ENCODE data around the gene PKD2. TPM values are rescaled to one million over a fixed set of nuclear protein-coding genes. Genes with fewer than 3 reads are reported as not detected.
A peak's percentile ranks its signal among the peaks of the same experiment; 100 is the strongest.
"Not testable (repeated sequence)": the region's sequence is repeated elsewhere in the genome, so short reads cannot be mapped to it uniquely, and the experiment has no call there.

Gene PKD2
- total RNA-seq, 2 donors from 2014 or later, result 254 to 259 TPM

GRCh38 chr4:87986508-87986907, 20.9 kb upstream of the PKD2 start:
- TF ChIP-seq, protein P1, sequence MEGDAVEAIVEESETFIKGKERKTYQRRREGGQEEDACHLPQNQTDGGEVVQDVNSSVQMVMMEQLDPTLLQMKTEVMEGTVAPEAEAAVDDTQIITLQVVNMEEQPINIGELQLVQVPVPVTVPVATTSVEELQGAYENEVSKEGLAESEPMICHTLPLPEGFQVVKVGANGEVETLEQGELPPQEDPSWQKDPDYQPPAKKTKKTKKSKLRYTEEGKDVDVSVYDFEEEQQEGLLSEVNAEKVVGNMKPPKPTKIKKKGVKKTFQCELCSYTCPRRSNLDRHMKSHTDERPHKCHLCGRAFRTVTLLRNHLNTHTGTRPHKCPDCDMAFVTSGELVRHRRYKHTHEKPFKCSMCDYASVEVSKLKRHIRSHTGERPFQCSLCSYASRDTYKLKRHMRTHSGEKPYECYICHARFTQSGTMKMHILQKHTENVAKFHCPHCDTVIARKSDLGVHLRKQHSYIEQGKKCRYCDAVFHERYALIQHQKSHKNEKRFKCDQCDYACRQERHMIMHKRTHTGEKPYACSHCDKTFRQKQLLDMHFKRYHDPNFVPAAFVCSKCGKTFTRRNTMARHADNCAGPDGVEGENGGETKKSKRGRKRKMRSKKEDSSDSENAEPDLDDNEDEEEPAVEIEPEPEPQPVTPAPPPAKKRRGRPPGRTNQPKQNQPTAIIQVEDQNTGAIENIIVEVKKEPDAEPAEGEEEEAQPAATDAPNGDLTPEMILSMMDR (IDR thresholded peaks at IDR 0.05), result no peak
- Histone ChIP-seq H3K4me3 (no peak overlapping the region), H3K4me1 (ENCODE audit: control insufficient read depth in 1 of 2, low read depth in 2 of 2) (no peaks in the 10 kb centered on the region), H3K36me3 (no peaks in the 10 kb centered on the region), H3K9me3 (no peaks in the 10 kb centered on the region), H3K27me3 (replicated peaks; ENCODE audit: insufficient read depth) (no peaks in the 10 kb centered on the region), H3K27ac (no peak overlapping the region)
- no peak for DNase-seq (ENCODE audit: low spot score)
- ATAC-seq (ENCODE audit: insufficient number of reproducible peaks, low FRiP score, low read depth), result no peak

DNA sequence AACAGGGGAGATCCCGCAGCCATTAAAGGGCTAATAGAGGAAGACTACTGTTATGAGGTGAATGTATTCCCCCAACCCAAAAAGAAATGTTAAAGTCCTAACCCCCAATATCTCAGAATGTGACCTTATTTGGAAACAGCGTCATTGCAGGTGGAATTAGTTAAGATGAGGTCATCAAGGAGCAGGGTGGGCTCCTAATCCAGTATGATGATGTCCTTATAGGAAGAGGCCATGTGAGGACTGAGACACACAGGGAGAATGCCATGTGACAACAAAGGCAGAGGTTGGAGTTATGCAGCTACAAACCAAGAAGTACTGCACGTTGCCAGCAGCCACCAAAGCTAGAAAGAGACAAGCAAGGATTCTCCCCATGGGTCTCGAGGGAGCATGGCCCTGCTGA, 17.7 kb upstream of the PKD2 start:
- Histone ChIP-seq H3K9me3 (no peaks in the 10 kb centered on the region), H3K27ac (no peak overlapping the region), H3K4me3 (no peak overlapping the region), H3K4me1 (ENCODE audit: control insufficient read depth in 1 of 2, low read depth in 2 of 2) (no peaks in the 10 kb centered on the region), H3K36me3 (no peaks in the 10 kb centered on the region), H3K27me3 (replicated peaks; ENCODE audit: insufficient read depth) (no peaks in the 10 kb centered on the region)
- ATAC-seq (ENCODE audit: insufficient number of reproducible peaks, low FRiP score, low read depth) (no peak), DNase-seq (ENCODE audit: low spot score) (no peak)
- TF ChIP-seq, protein P1 (IDR thresholded peaks at IDR 0.05), result no peak

GRCh38 chr4:87995435-87995834, 12.0 kb upstream of the PKD2 start:
- Histone ChIP-seq H3K27ac (no peak overlapping the region), H3K27me3 (replicated peaks; ENCODE audit: insufficient read depth) (no peaks in the 10 kb centered on the region), H3K9me3 (no peaks in the 10 kb centered on the region), H3K4me1 (ENCODE audit: control insufficient read depth in 1 of 2, low read depth in 2 of 2) (no peaks in the 10 kb centered on the region), H3K4me3 (no peak overlapping the region), H3K36me3 (no peaks in the 10 kb centered on the region)
- no peak for DNase-seq (ENCODE audit: low spot score)
- ATAC-seq (ENCODE audit: insufficient number of reproducible peaks, low FRiP score, low read depth), result no peak
- TF ChIP-seq, protein P1 (IDR thresholded peaks at IDR 0.05), result no peak

DNA sequence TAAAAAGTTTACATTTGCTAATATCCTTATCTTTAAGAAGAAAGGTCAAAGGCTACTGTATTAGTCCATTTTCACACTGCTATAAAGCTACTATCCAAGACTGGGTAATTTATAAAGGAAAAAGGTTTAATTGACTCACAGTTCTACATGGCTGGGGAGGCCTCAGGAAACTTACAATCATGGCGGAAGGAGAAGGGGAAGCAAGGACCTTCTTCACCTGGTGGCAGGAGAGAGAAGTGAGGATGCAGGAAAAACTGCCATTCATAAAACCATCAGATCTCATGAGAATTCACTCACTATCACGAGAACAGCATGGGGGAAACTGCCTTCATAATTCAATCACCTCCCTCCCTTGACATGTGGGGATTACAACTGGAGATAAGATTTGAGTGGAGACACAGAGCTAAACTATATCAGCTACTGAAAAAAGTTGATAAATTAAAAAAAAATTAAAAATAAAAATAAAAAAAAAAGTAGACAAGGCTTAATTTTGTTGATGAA, 8.2 kb upstream of the PKD2 start:
- H3K4me1 ChIP-seq (ENCODE audit: control insufficient read depth in 1 of 2, low read depth in 2 of 2), result peaks cover 11 to 31% of the 10 kb centered on the region in 2 donors
- not testable (repeated sequence) for H3K36me3 ChIP-seq; DNase-seq (ENCODE audit: low spot score); H3K4me3 ChIP-seq; ATAC-seq (ENCODE audit: insufficient number of reproducible peaks, low FRiP score, low read depth); H3K27ac ChIP-seq; H3K27me3 ChIP-seq (replicated peaks; ENCODE audit: insufficient read depth); H3K9me3 ChIP-seq

DNA sequence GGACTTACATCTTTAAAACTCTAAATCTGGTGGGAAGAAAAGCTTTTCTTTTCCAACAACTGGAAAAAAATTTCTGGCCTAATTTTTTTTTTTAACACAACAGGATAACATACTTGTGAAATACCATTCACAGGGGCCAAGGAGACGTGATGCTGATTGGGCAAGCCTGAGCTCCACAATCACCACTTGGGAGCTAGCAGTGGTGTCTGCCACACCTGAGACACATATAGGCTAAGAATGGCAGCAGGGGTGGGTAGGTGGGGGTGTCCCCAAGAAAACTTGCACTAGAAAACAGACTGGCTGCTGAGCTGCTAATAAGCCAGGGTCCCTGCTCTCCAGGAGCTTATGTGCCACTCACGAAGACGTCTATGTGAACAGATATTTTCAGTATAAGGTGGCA, 5.6 kb upstream of the PKD2 start:
- Histone ChIP-seq H3K4me1 (ENCODE audit: control insufficient read depth in 1 of 2, low read depth in 2 of 2) (peaks cover 11 to 57% of the 10 kb centered on the region in 2 donors), H3K4me3 (peak overlapping the region; percentile 20), H3K27ac (peak overlapping the region; percentile 64 to 84), H3K9me3 (no peaks in the 10 kb centered on the region), H3K36me3 (no peaks in the 10 kb centered on the region), H3K27me3 (replicated peaks; ENCODE audit: insufficient read depth) (no peaks in the 10 kb centered on the region)
- DNase-seq (ENCODE audit: low spot score), result no peak
- TF ChIP-seq, protein P1 (IDR thresholded peaks at IDR 0.05), result no peak
- ATAC-seq (ENCODE audit: insufficient number of reproducible peaks, low FRiP score, low read depth), result no peak

GRCh38 chr4:88002786-88003185, 4.6 kb upstream of the PKD2 start:
- ATAC-seq (ENCODE audit: insufficient number of reproducible peaks, low FRiP score, low read depth), result no peak
- TF ChIP-seq, protein P1 (IDR thresholded peaks at IDR 0.05), result no peak
- peak overlapping the region; percentile 64 to 84 for H3K27ac ChIP-seq

More at GRCh38 chr4:88002786-88003185, 4.6 kb upstream of the PKD2 start:
- Histone ChIP-seq H3K36me3 (no peaks in the 10 kb centered on the region), H3K9me3 (no peaks in the 10 kb centered on the region), H3K4me3 (peak overlapping the region; percentile 10), H3K27me3 (replicated peaks; ENCODE audit: insufficient read depth) (no peaks in the 10 kb centered on the region), H3K4me1 (ENCODE audit: control insufficient read depth in 1 of 2, low read depth in 2 of 2) (peaks cover 11 to 58% of the 10 kb centered on the region in 2 donors)
- no peak for DNase-seq (ENCODE audit: low spot score)
